Activated CD4-positive, alpha-beta T cell treated with anti-CD3 and anti-CD28 coated beads for 36 hours (primary cell): ENCODE measurements around the gene ARRB2. TPM values are rescaled to one million over a fixed set of nuclear protein-coding genes. Genes with fewer than 3 reads are reported as not detected.

ENCODE experiments used
- ATAC-seq: fragments of 200-7000 bp; cut with Tn5 transposase; one replicate; pipeline ENCODE4 v1.10.0; 2021; ENCODE audit warnings: mild to moderate bottlenecking, moderate library complexity
- CTCF ChIA-PET: fragments of 350-600 bp; sonication (Branson Sonifier 250); formaldehyde crosslinking; loops from one replicate; lab custom pipeline; 2021; ENCODE audit warnings: antibody characterized with exemption; lab: Charles Lee
- POLR2A ChIA-PET: fragments of 350-600 bp; sonication (Branson Sonifier 250); formaldehyde crosslinking; loops from one replicate; lab custom pipeline; 2021; ENCODE audit warnings: antibody characterized with exemption, inconsistent platforms; lab: Charles Lee
- DNase-seq: peaks from one replicate; pipeline ENCODE4 v3.0.0-alpha.2; 2020
- H3K27ac Mint-ChIP-seq: one replicate; pipeline ENCODE4 v1.8.0; 2021; ENCODE audit warnings: mixed read lengths
- H3K27me3 Mint-ChIP-seq: one replicate; pipeline ENCODE4 v1.8.0; 2021; ENCODE audit warnings: mixed read lengths
- H3K36me3 Mint-ChIP-seq: one replicate; pipeline ENCODE4 v1.8.0; 2021; ENCODE audit warnings: low read depth, mixed read lengths
- H3K4me1 Mint-ChIP-seq: one replicate; pipeline ENCODE4 v1.8.0; 2021; ENCODE audit warnings: mixed read lengths
- H3K4me3 Mint-ChIP-seq: one replicate; pipeline ENCODE4 v1.8.0; 2021; ENCODE audit warnings: mild to moderate bottlenecking, moderate library complexity, mixed read lengths
- H3K9me3 Mint-ChIP-seq: one replicate; pipeline ENCODE4 v1.8.0; 2021; ENCODE audit warnings: low read depth, mixed read lengths
- intact Hi-C, 2 experiments: fragments of 100-400 bp; cut with DNase I in 1 of 2; cut with micrococcal nuclease in 1 of 2; formaldehyde crosslinking; loops; one replicate each; pipeline versions ENCODE4 v1.14.2 to v1.15.1; 2022 to 2024; cut with DNase I, micrococcal nuclease
- total RNA-seq, 2 experiments: library from RNA; stranded (reverse); gene quantifications; one replicate each; pipeline ENCODE4 v1.2.3, GENCODE V29; 2021

The ARRB2 gene
- total RNA-seq, 2 experiments from 2014 or later: 168 to 175 TPM

- Mint-ChIP-seq H3K4me1 (peaks cover 20% of the 10 kb centered on the region), H3K27ac (no peak overlapping the region), H3K36me3 (peaks cover 9% of the 10 kb centered on the region), H3K9me3 (no peaks in the 10 kb centered on the region), H3K27me3 (no peaks in the 10 kb centered on the region), H3K4me3 (no peak overlapping the region)
- intact Hi-C loops: no loop called here
- DNase-seq (no peak), ATAC-seq (no peak)
- CTCF ChIA-PET: interaction anchor here (0.6 kb wide), 1 partner anchor 187 kb away, joined by 4 read pairs; no protein-coding TSS in a partner anchor
- POLR2A ChIA-PET: no interaction called here
Measured at GRCh38 chr17:4724650-4725049, 14.2 kb downstream of the ARRB2 start.

- H3K36me3 Mint-ChIP-seq: peaks cover under 1% of the 10 kb centered on the region
- peaks cover 26% of the 10 kb centered on the region for H3K4me1 Mint-ChIP-seq
- H3K9me3 Mint-ChIP-seq: no peaks in the 10 kb centered on the region
- no peak for DNase-seq
- POLR2A ChIA-PET: interaction anchor here (0.7 kb wide), 1 partner anchor 305 kb away, joined by 3 read pairs; no protein-coding TSS in a partner anchor
- ATAC-seq: no peak
- H3K27ac Mint-ChIP-seq: peak overlapping the region; percentile 39
- no peaks in the 10 kb centered on the region for H3K27me3 Mint-ChIP-seq
- no peak overlapping the region for H3K4me3 Mint-ChIP-seq
- intact Hi-C loops: no loop called here
- CTCF ChIA-PET: interaction anchor here (0.7 to 1.5 kb wide), 4 partner anchors 11 to 156 kb away, joined by 3 to 5 read pairs (median 4); no protein-coding TSS in a partner anchor
Measured at GRCh38 chr17:4725646-4726310, 15.3 kb downstream of the ARRB2 start.

GRCh38 chr17:4728124-4728523 lies 17.7 kb downstream of the ARRB2 start:
- ChIA-PET CTCF (interaction anchor here (0.6 to 1.3 kb wide), 3 partner anchors 62 to 516 kb away, joined by 3 to 6 read pairs (median 5); no protein-coding TSS in a partner anchor), POLR2A (no interaction called here)
- peaks cover 5% of the 10 kb centered on the region for H3K36me3 Mint-ChIP-seq
- intact Hi-C loops: no loop called here
- peaks cover 37% of the 10 kb centered on the region for H3K4me1 Mint-ChIP-seq
- no peaks in the 10 kb centered on the region for H3K9me3 Mint-ChIP-seq
- ATAC-seq (peak; percentile 37), DNase-seq (peak; percentile 68)
- H3K27ac Mint-ChIP-seq: peak overlapping the region; percentile 88
- no peaks in the 10 kb centered on the region for H3K27me3 Mint-ChIP-seq
- peak overlapping the region; percentile 39 for H3K4me3 Mint-ChIP-seq

- no peak for DNase-seq
- ChIA-PET CTCF (interaction anchor here (1.0 to 1.1 kb wide), 3 partner anchors 16 to 170 kb away, joined by 3 to 5 read pairs (median 3); partner anchors contain the start of gene CHRNE), POLR2A (no interaction called here)
- Mint-ChIP-seq H3K27ac (peak overlapping the region; percentile 17), H3K9me3 (no peaks in the 10 kb centered on the region), H3K36me3 (peaks cover 7% of the 10 kb centered on the region), H3K4me3 (no peak overlapping the region), H3K4me1 (peaks cover 39% of the 10 kb centered on the region), H3K27me3 (peaks cover under 1% of the 10 kb centered on the region)
- intact Hi-C loops: loop anchor here (5.0 to 10.0 kb wide), 2 partner anchors 54 to 752 kb away; partner anchors contain the start of genes DERL2 (in 1 of the 2), GLTPD2 (in 1 of the 2), MIS12 (in 1 of the 2) and VMO1 (in 1 of the 2)
- no peak for ATAC-seq
Measured at GRCh38 chr17:4733073-4733531, 22.7 kb downstream of the ARRB2 start.

- Mint-ChIP-seq H3K9me3 (no peaks in the 10 kb centered on the region), H3K4me3 (no peak overlapping the region), H3K4me1 (peaks cover 42% of the 10 kb centered on the region), H3K27ac (no peak overlapping the region), H3K36me3 (peaks cover 7% of the 10 kb centered on the region), H3K27me3 (peaks cover 9% of the 10 kb centered on the region)
- DNase-seq: no peak
- intact Hi-C loops: loop anchor here (5.0 to 10.0 kb wide), 2 partner anchors 52 to 750 kb away; partner anchors contain the start of genes DERL2 (in 1 of the 2), GLTPD2 (in 1 of the 2), MIS12 (in 1 of the 2) and VMO1 (in 1 of the 2)
- ChIA-PET CTCF (interaction anchor here (0.6 kb wide), 1 partner anchor 55 kb away, joined by 3 read pairs; no protein-coding TSS in a partner anchor), POLR2A (interaction anchor here (0.5 kb wide), 1 partner anchor 27 kb away, joined by 3 read pairs; no protein-coding TSS in a partner anchor)
- no peak for ATAC-seq
Measured at GRCh38 chr17:4734857-4735475, 24.5 kb downstream of the ARRB2 start.

- intact Hi-C loops: loop anchor here in 1 of 2 experiments (10.0 kb wide), 1 partner anchor 749 kb away; the partner anchor contains the start of genes DERL2 and MIS12
- H3K27ac Mint-ChIP-seq: no peak overlapping the region
Measured at GRCh38 chr17:4735876-4736651, 25.6 kb downstream of the ARRB2 start.

GRCh38 chr17:4738136-4739121 lies 28.0 kb downstream of the ARRB2 start:
- H3K4me1 Mint-ChIP-seq: peaks cover 27% of the 10 kb centered on the region
- POLR2A ChIA-PET: no interaction called here
- ATAC-seq: no peak
- peaks cover 2% of the 10 kb centered on the region for H3K36me3 Mint-ChIP-seq
- CTCF ChIA-PET: interaction anchor here (1.0 to 1.1 kb wide), 3 partner anchors 52 to 163 kb away, joined by 3 to 5 read pairs (median 4); no protein-coding TSS in a partner anchor
- H3K9me3 Mint-ChIP-seq: no peaks in the 10 kb centered on the region
- peaks cover 18% of the 10 kb centered on the region for H3K27me3 Mint-ChIP-seq
- no peak for DNase-seq
- peak overlapping the region; percentile 70 for H3K4me3 Mint-ChIP-seq
- intact Hi-C loops: loop anchor here in 1 of 2 experiments (1.0 to 10.0 kb wide), 3 partner anchors 7 to 746 kb away; partner anchors contain the start of genes DERL2, MED11, MINK1 and MIS12
- H3K27ac Mint-ChIP-seq: peak overlapping the region; percentile 37

More at GRCh38 chr17:4735876-4736651, 25.6 kb downstream of the ARRB2 start:
- H3K27me3 Mint-ChIP-seq: peaks cover 18% of the 10 kb centered on the region
- no peak overlapping the region for H3K4me3 Mint-ChIP-seq
- no peaks in the 10 kb centered on the region for H3K9me3 Mint-ChIP-seq
- POLR2A ChIA-PET: interaction anchor here (0.5 to 1.0 kb wide), 2 partner anchors 27 to 28 kb away, joined by 3 read pairs; no protein-coding TSS in a partner anchor
- no peak for ATAC-seq
- peaks cover 7% of the 10 kb centered on the region for H3K36me3 Mint-ChIP-seq
- CTCF ChIA-PET: interaction anchor here (0.7 to 1.4 kb wide), 5 partner anchors 54 to 573 kb away, joined by 3 read pairs; no protein-coding TSS in a partner anchor
- peaks cover 38% of the 10 kb centered on the region for H3K4me1 Mint-ChIP-seq
- no peak for DNase-seq

- H3K27ac Mint-ChIP-seq: peak within 1 kb of the TSS; percentile 37
- H3K36me3 Mint-ChIP-seq: no peaks in the 10 kb centered on the region
- H3K9me3 Mint-ChIP-seq: no peaks in the 10 kb centered on the region
- peaks cover 25% of the 10 kb centered on the region for H3K4me1 Mint-ChIP-seq
- ChIA-PET POLR2A (no interaction called here), CTCF (interaction anchor here (1.0 to 1.1 kb wide), 2 partner anchors 51 to 162 kb away, joined by 3 to 5 read pairs; no protein-coding TSS in a partner anchor)
- peak; percentile 67 for DNase-seq
- intact Hi-C loops: loop anchor here in 1 of 2 experiments (1.0 to 10.0 kb wide), 3 partner anchors 8 to 745 kb away; partner anchors contain the start of genes DERL2, MED11, MINK1 and MIS12
- H3K27me3 Mint-ChIP-seq: peaks cover 21% of the 10 kb centered on the region
- peak; percentile 47 for ATAC-seq
- peak within 1 kb of the TSS; percentile 70 for H3K4me3 Mint-ChIP-seq
Measured at GRCh38 chr17:4739122-4740024, 28.9 kb downstream of the ARRB2 start, which contains the start of the genes CXCL16 and ZMYND15. Gene CXCL16, minus strand, starts transcription at chr17:4739928. Its CDS starts 589 bp downstream, at chr17:4739339. Gene ZMYND15, plus strand, starts transcription at chr17:4739833. Its CDS starts 716 bp downstream, at chr17:4740549.

GRCh38 chr17:4740025-4740351 lies 29.6 kb downstream of the ARRB2 start:
- H3K36me3 Mint-ChIP-seq: no peaks in the 10 kb centered on the region
- POLR2A ChIA-PET: no interaction called here
- ATAC-seq: no peak
- H3K27ac Mint-ChIP-seq: peak overlapping the region; percentile 3
- H3K9me3 Mint-ChIP-seq: no peaks in the 10 kb centered on the region
- CTCF ChIA-PET: interaction anchor here (1.0 to 1.3 kb wide), 2 partner anchors 46 to 51 kb away, joined by 4 to 5 read pairs; partner anchors contain the start of gene VMO1
- peaks cover 25% of the 10 kb centered on the region for H3K4me1 Mint-ChIP-seq
- peak overlapping the region; percentile 70 for H3K4me3 Mint-ChIP-seq
- peaks cover 24% of the 10 kb centered on the region for H3K27me3 Mint-ChIP-seq
- no peak for DNase-seq
- intact Hi-C loops: no loop called here
